Tibial artery (tissue), 4 donors: Measurements from ENCODE around the gene NANS.

Experiments
- DNase-seq, 2 donors: peaks; one replicate each; pipeline ENCODE4 v3.0.0-alpha.2; 2019
- H3K27ac ChIP-seq, 2 donors: fragments of 200-600 bp; sonication (generic) in 1 of 2; 1 replicate in 1 of 2; 2 replicates in 1 of 2; pipeline ENCODE4 v1.5.1; 2018 to 2019; ENCODE audit warnings: mild to moderate bottlenecking in 1 of 2
- H3K27me3 ChIP-seq, 2 donors: fragments of 200-600 bp; sonication (generic) in 1 of 2; one replicate each; pipeline versions ENCODE4 v1.5.1 to v1.6.0; 2016 to 2019
- H3K36me3 ChIP-seq, 3 donors: fragments of 200-600 bp; sonication (generic) in 2 of 3; one replicate each; pipeline ENCODE4 v1.5.1; 2016 to 2019; ENCODE audit warnings: mild to moderate bottlenecking in 2 of 3
- H3K4me1 ChIP-seq, 4 donors: fragments of 200-600 bp; sonication (generic) in 2 of 4; 1 replicate in 3 of 4; 2 replicates in 1 of 4; pipeline ENCODE4 v1.5.1; 2016 to 2019
- H3K4me3 ChIP-seq, 2 donors: fragments of 200-600 bp; sonication (generic) in 1 of 2; 1 replicate in 1 of 2; 2 replicates in 1 of 2; pipeline ENCODE4 v1.5.1; 2018 to 2019; ENCODE audit warnings: mild to moderate bottlenecking in 2 of 2
- H3K9me3 ChIP-seq, 3 donors: fragments of 200-600 bp; sonication (generic) in 1 of 3; one replicate each; pipeline ENCODE4 v1.5.1; 2016 to 2019
- CTCF ChIP-seq, 2 experiments: fragments of 200-600 bp in 1 of 2; fragments of 450-650 bp in 1 of 2; IDR thresholded peaks; one replicate each; pipeline ENCODE4 v1.5.1; 2017 to 2019; ENCODE audit warnings: antibody characterized with exemption in 2 of 2, mild to moderate bottlenecking in 1 of 2, moderate library complexity in 1 of 2
- intact Hi-C: fragments of 100-400 bp; cut with DNase I; formaldehyde crosslinking; loops from one replicate; pipeline ENCODE4 v1.15.0; 2023; ENCODE audit warnings: low total_unique reads

Gene NANS

DNA sequence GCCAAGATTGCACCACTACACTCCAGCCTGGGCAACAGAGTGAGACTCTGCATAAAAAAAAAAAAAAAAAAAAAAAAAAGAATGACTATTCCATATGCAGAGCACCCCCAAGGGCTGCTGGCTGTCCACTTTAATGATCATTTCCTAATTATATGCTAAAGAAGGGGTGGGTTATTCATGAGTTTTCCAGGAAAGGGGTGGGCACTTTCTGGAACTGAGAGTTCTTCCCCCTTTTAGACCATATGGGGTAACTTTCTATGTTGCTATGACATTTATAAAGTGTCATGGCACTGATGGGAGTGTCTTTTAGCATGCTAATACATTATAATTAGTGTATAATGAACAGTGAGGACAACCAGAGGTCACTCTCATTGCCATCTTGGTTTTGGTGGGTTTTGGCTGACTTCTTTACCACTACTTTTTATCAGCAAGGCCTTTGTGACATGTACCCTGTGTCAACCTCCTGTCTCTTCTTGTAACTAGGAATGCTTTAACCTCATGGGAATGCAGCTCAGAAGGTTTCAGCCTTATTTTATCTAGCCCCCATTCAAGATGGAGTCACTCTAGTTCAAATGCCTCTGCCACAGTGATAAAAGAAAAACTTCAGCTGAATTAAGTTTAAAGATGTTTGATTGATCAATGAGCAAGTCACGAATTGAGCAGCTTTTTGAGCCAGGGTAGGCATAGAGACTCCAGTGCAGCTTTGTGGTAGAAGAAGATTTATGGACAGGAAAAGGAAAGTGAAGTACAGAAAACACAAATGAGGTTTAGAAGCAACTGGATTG is 7.1 kb upstream of the NANS start:
- H3K27me3 ChIP-seq, result no peaks in the 10 kb centered on the region
- H3K4me3 ChIP-seq, result no peak overlapping the region
- no peak overlapping the region for H3K27ac ChIP-seq
- TF ChIP-seq CTCF (IDR thresholded peaks at IDR 0.05), result no peak
- DNase-seq, result no peak
- H3K4me1 ChIP-seq, result no peaks in the 10 kb centered on the region
- no peaks in the 10 kb centered on the region for H3K9me3 ChIP-seq
- intact Hi-C loops, result loop anchor here (10.0 kb wide), 1 partner anchor 205 kb away; the partner anchor contains the start of gene TBC1D2
- no peaks in the 10 kb centered on the region for H3K36me3 ChIP-seq

- H3K4me3 ChIP-seq, result no peak overlapping the region
- H3K27ac ChIP-seq, result no peak overlapping the region
- intact Hi-C loops, result loop anchor here (10.0 kb wide), 1 partner anchor 204 kb away; the partner anchor contains the start of gene TBC1D2
- no peak for TF ChIP-seq CTCF (IDR thresholded peaks at IDR 0.05)
- no peaks in the 10 kb centered on the region for H3K9me3 ChIP-seq
- H3K4me1 ChIP-seq, result no peaks in the 10 kb centered on the region
- no peaks in the 10 kb centered on the region for H3K27me3 ChIP-seq
- no peaks in the 10 kb centered on the region for H3K36me3 ChIP-seq
- no peak for DNase-seq
These were observed 6.2 kb upstream of the NANS start for GRCh38 chr9:98050351-98050750.

- intact Hi-C loops, result loop anchor here (10.0 kb wide), 1 partner anchor 200 kb away; the partner anchor contains the start of gene TBC1D2
- H3K9me3 ChIP-seq, result no peaks in the 10 kb centered on the region
- H3K27me3 ChIP-seq, result no peaks in the 10 kb centered on the region
- DNase-seq, result no peak
- H3K27ac ChIP-seq, result no peak overlapping the region
- TF ChIP-seq CTCF (IDR thresholded peaks at IDR 0.05), result no peak
- no peak overlapping the region for H3K4me3 ChIP-seq
- H3K4me1 ChIP-seq, result peaks cover 0 to 20% (median 11%) of the 10 kb centered on the region in 4 donors
- H3K36me3 ChIP-seq, result no peaks in the 10 kb centered on the region
These were observed 2.1 kb upstream of the NANS start for GRCh38 chr9:98054376-98054951.

GRCh38 chr9:98057138-98057799 is 737 bp downstream of the NANS start:
- Histone ChIP-seq H3K9me3 (no peaks in the 10 kb centered on the region), H3K4me3 (peak overlapping the region; percentile 87 to 96), H3K27ac (peak overlapping the region; percentile 95 to 97), H3K36me3 (peaks cover 0 to 20% (median 15%) of the 10 kb centered on the region in 3 donors), H3K4me1 (peaks cover 0 to 20% (median 13%) of the 10 kb centered on the region in 4 donors), H3K27me3 (no peaks in the 10 kb centered on the region)
- intact Hi-C loops, result loop anchor here (1.0 to 10.0 kb wide), 2 partner anchors 73 to 198 kb away; partner anchors contain the start of gene TBC1D2
- no peak for DNase-seq
- no peak for TF ChIP-seq CTCF (IDR thresholded peaks at IDR 0.05)

- Histone ChIP-seq H3K4me1 (peaks cover 0 to 16% (median 10%) of the 10 kb centered on the region in 4 donors), H3K27me3 (no peaks in the 10 kb centered on the region), H3K4me3 (no peak overlapping the region), H3K36me3 (peaks cover 15 to 53% (median 40%) of the 10 kb centered on the region in 3 donors), H3K9me3 (no peaks in the 10 kb centered on the region), H3K27ac (no peak overlapping the region)
- DNase-seq, result no peak
- intact Hi-C loops, result no loop called here
- TF ChIP-seq CTCF (IDR thresholded peaks at IDR 0.05), result no peak
These were observed 5.6 kb downstream of the NANS start for GRCh38 chr9:98062161-98062560.
